ENCODE measurements around the gene SGPP2. TPM values are rescaled to one million over a fixed set of nuclear protein-coding genes. Genes with fewer than 3 reads are reported as not detected.

The SGPP2 gene
- total and polyA plus RNA-seq, 2 donors (not counting 3 experiments of a cell fraction or from before 2014, with no cell fraction given), result not detected

- no peak for FAIRE-seq
- TF ChIP-seq POLR2A (IDR thresholded peaks at IDR 0.05; ENCODE audit: low read depth, low read length) (no peak), FOS (IDR thresholded peaks at IDR 0.05; ENCODE audit: borderline replicate concordance, insufficient read depth, low read length) (no peak), MAX (IDR thresholded peaks at IDR 0.05; ENCODE audit: insufficient read depth, insufficient read length) (no peak), CTCF (IDR thresholded peaks at IDR 0.05; ENCODE audit: extremely low read depth in 1 of 2, insufficient read depth in 1 of 2, low read depth in 1 of 2, low read length in 2 of 2) (no peak), MYC (IDR thresholded peaks at IDR 0.05; ENCODE audit: low read depth, low read length) (no peak), POLR2AphosphoS5 (IDR thresholded peaks at IDR 0.05; ENCODE audit: insufficient read depth, low read depth, low read length) (no peak), GATA2 (IDR thresholded peaks at IDR 0.05; ENCODE audit: insufficient read depth, insufficient read length, low read depth, low read length) (no peak), EZH2 (IDR thresholded peaks at IDR 0.05; ENCODE audit: borderline replicate concordance, low read depth, low read length, severe bottlenecking) (no peak), JUN (IDR thresholded peaks at IDR 0.05; ENCODE audit: borderline replicate concordance, insufficient read depth, insufficient read length, low read depth) (no peak)
- Histone ChIP-seq H3K27ac (ENCODE audit: insufficient read depth, low read depth, low read length) (no peak overlapping the region), H3K4me3 (replicated peaks in 1 of 3; ENCODE audit: insufficient read depth in 1 of 3, low read depth in 1 of 3, low read length in 3 of 3) (no peak overlapping the region), H3K36me3 (ENCODE audit: control insufficient read depth in 2 of 2, extremely low read depth in 1 of 2, insufficient read depth in 2 of 2, low read length in 2 of 2) (no peaks in the 10 kb centered on the region), H3K4me2 (ENCODE audit: insufficient read depth, low read length) (no peak overlapping the region), H3K9me3 (replicated peaks; ENCODE audit: control insufficient read depth, insufficient read depth, low read length) (no peaks in the 10 kb centered on the region), H2AFZ (ENCODE audit: low read depth, low read length) (no peak overlapping the region), H3K9me1 (replicated peaks; ENCODE audit: control insufficient read depth, extremely low read depth, insufficient read depth, low read length) (no peaks in the 10 kb centered on the region), H3K9ac (replicated peaks; ENCODE audit: extremely low read depth, insufficient read depth, low read length) (no peak overlapping the region), H3K4me1 (ENCODE audit: control insufficient read depth, extremely low read depth, insufficient read depth, low read length) (no peaks in the 10 kb centered on the region), H3K27me3 (ENCODE audit: control insufficient read depth in 2 of 2, insufficient read depth in 2 of 2, low read length in 2 of 2) (no peaks in the 10 kb centered on the region), H3K79me2 (ENCODE audit: control insufficient read depth, insufficient read depth, low read length) (no peaks in the 10 kb centered on the region), H4K20me1 (replicated peaks; ENCODE audit: control insufficient read depth, extremely low read depth, insufficient read depth, low read length) (no peaks in the 10 kb centered on the region)
- POLR2A ChIA-PET, result no interaction called here
- dilution Hi-C loops (cut with MboI; ENCODE audit: extremely low pct_ligation_motif_present, low sequenced_read_pairs) (no loop called here), intact Hi-C loops (cut with micrococcal nuclease) (no loop called here)
- CTCF ChIA-PET, result no interaction called here
- BruUV-seq (replicated peaks), result no TSS peak
- DNase-seq (ENCODE audit: low read depth, low spot score), result no peak
Observed at GRCh38 chr2:222499226-222499625, 74.9 kb downstream of the SGPP2 start.
